ENCODE measurements around the gene ANTKMT.

- TF ChIP-seq CTCF (IDR thresholded peaks at IDR 0.05; ENCODE audit: control extremely low read depth in 1 of 3, insufficient read depth in 1 of 3, low read depth in 1 of 3, low read length in 3 of 3) (no peak), SP1 (IDR thresholded peaks at IDR 0.05; ENCODE audit: low read depth, low read length) (no peak), POLR2AphosphoS5 (IDR thresholded peaks at IDR 0.05; ENCODE audit: low read depth, low read length) (no peak), HDAC6 (IDR thresholded peaks at IDR 0.05; ENCODE audit: low read depth, low read length) (no peak), RXRA (IDR thresholded peaks at IDR 0.05; ENCODE audit: insufficient read depth, low read depth, low read length) (no peak), GABPA (IDR thresholded peaks at IDR 0.05; ENCODE audit: borderline replicate concordance, insufficient read depth, low read length) (no peak)
Observed at GRCh38 chr16:671353-672131, 49.4 kb upstream of the ANTKMT start.
